Measurements from ENCODE around the gene DBNL. TPM values are rescaled to one million over a fixed set of nuclear protein-coding genes. Genes with fewer than 3 reads are reported as not detected.

The DBNL gene
- total and polyA plus RNA-seq, 2 of the 13 experiments (the other 11 are each of a cell fraction or from before 2014, with no cell fraction given): 20.8 to 35.1 TPM

GRCh38 chr7:44018857-44019807 lies 25.4 kb upstream of the DBNL start (continued):
- TF ChIP-seq REST (IDR thresholded peaks at IDR 0.05; ENCODE audit: borderline replicate concordance in 1 of 2, low read depth in 1 of 2, low read length in 2 of 2): peak in 1 of 2 experiments; percentile 43; a peak in 1 of 4 replicates
- peak; percentile 94 for TF ChIP-seq KDM5A (IDR thresholded peaks at IDR 0.05; ENCODE audit: borderline replicate concordance, low read length)
- 0 out of 2 replicates have a peak, but pooled peaks have one; percentile 50 for TF ChIP-seq ZSCAN30 (CRISPR knock-in tag; IDR thresholded peaks at IDR 0.05)
- TF ChIP-seq, protein P1, sequence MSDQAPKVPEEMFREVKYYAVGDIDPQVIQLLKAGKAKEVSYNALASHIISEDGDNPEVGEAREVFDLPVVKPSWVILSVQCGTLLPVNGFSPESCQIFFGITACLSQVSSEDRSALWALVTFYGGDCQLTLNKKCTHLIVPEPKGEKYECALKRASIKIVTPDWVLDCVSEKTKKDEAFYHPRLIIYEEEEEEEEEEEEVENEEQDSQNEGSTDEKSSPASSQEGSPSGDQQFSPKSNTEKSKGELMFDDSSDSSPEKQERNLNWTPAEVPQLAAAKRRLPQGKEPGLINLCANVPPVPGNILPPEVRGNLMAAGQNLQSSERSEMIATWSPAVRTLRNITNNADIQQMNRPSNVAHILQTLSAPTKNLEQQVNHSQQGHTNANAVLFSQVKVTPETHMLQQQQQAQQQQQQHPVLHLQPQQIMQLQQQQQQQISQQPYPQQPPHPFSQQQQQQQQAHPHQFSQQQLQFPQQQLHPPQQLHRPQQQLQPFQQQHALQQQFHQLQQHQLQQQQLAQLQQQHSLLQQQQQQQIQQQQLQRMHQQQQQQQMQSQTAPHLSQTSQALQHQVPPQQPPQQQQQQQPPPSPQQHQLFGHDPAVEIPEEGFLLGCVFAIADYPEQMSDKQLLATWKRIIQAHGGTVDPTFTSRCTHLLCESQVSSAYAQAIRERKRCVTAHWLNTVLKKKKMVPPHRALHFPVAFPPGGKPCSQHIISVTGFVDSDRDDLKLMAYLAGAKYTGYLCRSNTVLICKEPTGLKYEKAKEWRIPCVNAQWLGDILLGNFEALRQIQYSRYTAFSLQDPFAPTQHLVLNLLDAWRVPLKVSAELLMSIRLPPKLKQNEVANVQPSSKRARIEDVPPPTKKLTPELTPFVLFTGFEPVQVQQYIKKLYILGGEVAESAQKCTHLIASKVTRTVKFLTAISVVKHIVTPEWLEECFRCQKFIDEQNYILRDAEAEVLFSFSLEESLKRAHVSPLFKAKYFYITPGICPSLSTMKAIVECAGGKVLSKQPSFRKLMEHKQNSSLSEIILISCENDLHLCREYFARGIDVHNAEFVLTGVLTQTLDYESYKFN (CRISPR knock-in tag; conservative IDR thresholded peaks at IDR 0.05): peak; percentile 64
- TF ChIP-seq ZNF317 (CRISPR knock-in tag; IDR thresholded peaks at IDR 0.05): peak; percentile 65; the same call in 1 of the 2 replicates
- TF ChIP-seq ZNF232 (CRISPR knock-in tag; IDR thresholded peaks at IDR 0.05; ENCODE audit: borderline replicate concordance): peak; percentile 57; the same call in 1 of the 2 replicates
- TF ChIP-seq CBFB (CRISPR knock-in tag; IDR thresholded peaks at IDR 0.05): peak; percentile 65; the same call in 1 of the 2 replicates
- peak; percentile 77; the same call in 1 of the 2 replicates for TF ChIP-seq SP4 (CRISPR knock-in tag; IDR thresholded peaks at IDR 0.05)
- TF ChIP-seq ZNF747 (CRISPR knock-in tag; IDR thresholded peaks at IDR 0.05; ENCODE audit: borderline replicate concordance): peak; percentile 67; the same call in 1 of the 2 replicates
- 0 out of 2 replicates have a peak, but pooled peaks have one; percentile 8 for TF ChIP-seq HNF1A (IDR thresholded peaks at IDR 0.05; ENCODE audit: low read depth)
- TF ChIP-seq HNF1A (CRISPR knock-in tag; IDR thresholded peaks at IDR 0.05; ENCODE audit: borderline replicate concordance): peak; percentile 62; the same call in 1 of the 2 replicates
- TF ChIP-seq, protein P2, sequence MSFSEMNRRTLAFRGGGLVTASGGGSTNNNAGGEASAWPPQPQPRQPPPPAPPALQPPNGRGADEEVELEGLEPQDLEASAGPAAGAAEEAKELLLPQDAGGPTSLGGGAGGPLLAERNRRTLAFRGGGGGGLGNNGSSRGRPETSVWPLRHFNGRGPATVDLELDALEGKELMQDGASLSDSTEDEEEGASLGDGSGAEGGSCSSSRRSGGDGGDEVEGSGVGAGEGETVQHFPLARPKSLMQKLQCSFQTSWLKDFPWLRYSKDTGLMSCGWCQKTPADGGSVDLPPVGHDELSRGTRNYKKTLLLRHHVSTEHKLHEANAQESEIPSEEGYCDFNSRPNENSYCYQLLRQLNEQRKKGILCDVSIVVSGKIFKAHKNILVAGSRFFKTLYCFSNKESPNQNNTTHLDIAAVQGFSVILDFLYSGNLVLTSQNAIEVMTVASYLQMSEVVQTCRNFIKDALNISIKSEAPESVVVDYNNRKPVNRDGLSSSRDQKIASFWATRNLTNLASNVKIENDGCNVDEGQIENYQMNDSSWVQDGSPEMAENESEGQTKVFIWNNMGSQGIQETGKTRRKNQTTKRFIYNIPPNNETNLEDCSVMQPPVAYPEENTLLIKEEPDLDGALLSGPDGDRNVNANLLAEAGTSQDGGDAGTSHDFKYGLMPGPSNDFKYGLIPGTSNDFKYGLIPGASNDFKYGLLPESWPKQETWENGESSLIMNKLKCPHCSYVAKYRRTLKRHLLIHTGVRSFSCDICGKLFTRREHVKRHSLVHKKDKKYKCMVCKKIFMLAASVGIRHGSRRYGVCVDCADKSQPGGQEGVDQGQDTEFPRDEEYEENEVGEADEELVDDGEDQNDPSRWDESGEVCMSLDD (CRISPR knock-in tag; IDR thresholded peaks at IDR 0.05; ENCODE audit: borderline replicate concordance): 0 out of 2 replicates have a peak, but pooled peaks have one; percentile 20
